ENCODE results near the gene EGLN1.

The EGLN1 gene

DNA sequence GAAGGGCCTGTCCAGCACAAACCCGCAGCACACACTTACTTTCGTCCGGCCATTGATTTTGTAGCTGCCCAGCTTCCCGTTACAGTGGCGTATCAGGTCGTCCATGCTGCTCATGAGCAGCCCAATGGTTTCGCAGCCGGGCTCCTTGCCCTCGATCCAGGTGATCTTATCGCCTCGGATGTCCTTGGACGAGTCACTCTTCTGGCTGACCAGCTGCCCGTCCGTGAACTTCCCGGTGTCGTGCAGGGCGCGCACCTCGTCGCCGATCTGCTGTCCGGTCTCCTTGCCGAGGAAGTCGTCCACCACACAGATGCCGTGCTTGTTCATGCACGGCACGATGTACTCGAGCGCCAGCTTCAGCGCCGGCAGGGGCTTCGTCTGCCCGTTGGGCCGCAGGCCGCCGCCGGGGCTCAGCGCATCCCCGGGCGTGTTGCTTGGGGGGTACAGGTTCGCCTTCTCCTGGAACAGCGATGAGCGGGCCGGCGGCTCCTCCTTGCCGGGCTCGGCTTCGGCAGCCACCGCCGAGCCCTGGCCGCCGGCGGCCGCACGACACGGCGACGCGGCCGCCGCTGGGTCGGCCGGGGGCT, 1.0 kb downstream of the EGLN1 start:
- no peak for DNase-seq (ENCODE audit: low read depth)

DNA sequence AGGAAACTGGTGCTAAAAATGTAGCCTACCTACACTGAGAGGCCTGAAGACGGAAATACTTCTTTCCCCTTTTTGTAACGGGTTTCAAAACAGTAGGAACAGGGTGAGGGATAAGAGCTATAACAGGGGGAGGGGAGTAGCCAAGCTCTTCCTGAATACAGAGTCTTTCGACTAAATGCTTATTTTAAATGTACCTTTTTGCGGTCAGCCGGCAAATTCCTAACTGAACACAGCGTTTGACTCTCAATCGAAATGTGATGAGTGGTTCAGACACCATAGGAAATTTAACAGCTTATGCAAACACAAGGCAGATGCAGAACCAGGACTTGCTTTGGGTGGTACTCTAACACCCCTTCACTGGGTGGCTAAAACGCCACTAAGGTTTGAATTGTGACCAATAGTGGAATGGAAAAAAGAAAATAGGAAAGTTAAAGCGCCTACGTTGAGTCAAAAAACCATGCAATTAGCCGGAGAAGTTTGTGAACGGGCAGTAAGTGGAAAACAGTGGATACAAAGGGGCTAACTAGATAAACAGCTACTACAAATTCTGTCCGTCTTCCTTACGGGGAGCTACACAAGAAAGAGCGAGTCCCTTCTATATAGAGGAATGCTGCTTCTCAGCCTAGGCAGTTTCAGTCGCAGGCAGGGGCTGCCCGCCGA, 1.7 kb downstream of the EGLN1 start:
- DNase-seq (ENCODE audit: low read depth), result no peak

DNA sequence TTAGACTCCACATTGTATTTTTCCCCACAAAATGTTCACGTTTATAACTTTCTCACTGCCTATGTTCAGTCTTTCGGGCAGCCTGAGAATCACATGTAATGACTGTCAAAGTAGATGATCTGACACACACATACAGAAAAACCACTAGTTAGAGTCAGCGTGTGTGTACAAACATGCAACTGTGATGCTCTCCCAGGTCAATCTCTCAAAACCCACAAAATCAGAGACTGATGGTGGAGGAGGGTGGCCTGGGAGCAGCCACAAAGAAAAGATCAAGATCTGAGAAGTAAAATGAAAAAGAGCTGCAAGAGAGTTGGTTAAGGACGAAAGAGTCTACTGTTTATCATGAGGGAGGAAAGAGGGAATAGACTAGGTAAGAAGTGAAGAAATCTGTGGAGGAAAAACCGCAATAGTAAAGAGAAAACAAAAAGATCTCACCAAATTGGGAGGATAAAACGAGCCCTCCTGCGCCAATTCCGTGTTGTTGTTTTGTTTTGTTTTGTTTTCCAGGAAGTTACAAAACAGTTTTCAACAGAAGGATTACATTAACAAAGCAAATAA, 2.3 kb downstream of the EGLN1 start:
- no peak for DNase-seq (ENCODE audit: low read depth)

DNA sequence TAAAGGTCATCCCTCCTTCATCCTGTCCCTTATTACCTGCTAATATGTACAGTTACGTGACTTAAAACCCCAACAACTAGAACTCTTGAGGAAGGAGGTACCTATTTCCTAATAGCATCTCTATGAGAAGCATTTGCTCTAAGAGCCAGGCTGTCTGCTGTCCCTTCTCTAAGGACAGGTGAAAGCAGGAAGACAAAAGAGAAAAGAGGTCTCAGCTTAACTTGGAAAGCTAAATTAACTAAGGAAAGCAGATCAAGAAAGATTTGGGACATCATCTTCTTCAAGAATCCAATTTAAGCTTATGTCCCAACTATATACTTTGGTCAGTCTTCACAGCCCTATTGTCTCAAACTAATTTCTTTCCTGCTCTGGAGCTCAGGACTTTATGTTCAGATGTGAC, 2.9 kb downstream of the EGLN1 start:
- no peak for DNase-seq (ENCODE audit: low read depth)

DNA sequence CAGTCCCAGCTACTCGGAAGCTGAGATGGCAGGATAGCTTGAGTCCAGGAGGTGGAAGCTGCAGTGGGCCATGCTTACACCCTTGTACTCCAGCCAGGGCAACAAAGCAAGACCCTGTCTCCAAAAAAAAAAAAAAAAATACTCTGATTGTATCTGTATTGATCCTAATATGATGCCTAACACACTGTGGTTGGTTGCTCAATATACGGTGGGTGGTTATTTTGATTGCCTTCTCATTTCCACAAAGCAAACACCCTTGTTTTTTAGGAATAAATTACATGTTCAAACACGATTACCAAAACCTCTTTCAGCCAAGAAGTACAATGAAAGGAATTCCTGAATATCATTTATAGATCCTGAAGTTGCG, 3.4 kb downstream of the EGLN1 start:
- no peak for DNase-seq (ENCODE audit: low read depth)

DNA sequence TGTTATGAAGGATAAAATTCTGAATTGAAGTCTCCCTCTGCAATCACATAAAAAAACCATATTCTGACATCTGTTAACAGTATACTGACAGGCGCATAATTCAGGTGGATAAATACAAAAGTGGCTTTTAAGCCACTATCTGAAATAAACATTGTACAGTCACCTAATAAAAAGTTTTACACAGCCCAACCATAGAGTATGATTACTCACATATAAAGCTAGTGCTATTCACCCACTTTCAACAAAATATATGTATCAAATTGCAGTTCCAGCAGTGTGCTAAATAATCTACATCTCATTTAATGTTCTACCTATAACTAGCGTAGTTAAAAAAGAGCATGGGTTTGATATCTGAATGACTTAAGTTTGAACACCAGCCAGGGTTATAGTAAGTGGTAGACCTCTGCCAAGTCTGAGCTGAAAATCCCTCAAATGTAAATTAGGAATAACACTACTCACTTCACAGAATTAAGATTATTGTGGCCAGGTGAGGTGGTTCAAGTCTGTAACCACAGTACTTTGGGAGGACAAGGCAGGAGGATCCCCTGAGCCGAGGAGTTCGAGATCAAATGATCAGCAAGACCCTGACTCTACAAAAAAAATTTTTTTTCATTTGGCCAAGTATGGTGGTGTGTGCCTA, 3.9 kb downstream of the EGLN1 start:
- no peak for DNase-seq (ENCODE audit: low read depth)

DNA sequence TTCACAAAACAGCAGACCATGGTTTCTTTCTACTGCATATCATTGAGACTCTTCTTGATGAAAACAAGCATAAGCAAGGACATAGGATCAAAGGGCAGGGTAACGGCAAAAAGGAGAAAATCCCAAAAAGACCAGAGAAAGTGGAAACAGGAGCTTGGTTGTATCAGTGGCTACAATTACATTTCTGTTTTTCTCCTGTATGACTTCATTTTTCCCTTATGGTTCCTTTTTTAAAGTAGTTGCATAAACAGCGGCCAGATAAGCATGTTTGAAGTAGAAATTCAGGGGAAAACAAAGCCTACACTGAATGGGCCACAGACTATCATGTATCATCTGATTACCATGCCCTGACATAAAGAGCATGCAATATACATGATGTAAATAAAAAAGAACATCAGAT, 4.6 kb downstream of the EGLN1 start:
- DNase-seq (ENCODE audit: low read depth), result no peak

DNA sequence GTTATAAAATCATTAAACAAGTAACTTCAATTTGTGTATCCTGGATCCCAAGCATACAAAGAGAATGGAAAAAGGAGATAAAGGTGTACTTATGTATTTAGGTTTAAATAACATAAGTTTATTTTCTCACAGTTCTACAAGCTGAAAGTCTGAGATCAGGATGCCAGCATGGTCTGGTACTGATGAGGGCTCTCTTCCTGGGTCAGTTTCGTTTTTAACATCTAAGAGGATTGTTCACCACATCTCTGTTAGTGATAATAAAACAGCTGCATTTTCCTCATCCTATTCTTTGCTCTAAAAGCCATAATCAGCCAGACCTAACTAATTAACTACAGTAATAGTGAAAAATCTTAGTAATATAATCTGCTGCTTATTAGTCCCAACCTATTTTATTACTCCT, 5.2 kb downstream of the EGLN1 start:
- DNase-seq (ENCODE audit: low read depth), result no peak

DNA sequence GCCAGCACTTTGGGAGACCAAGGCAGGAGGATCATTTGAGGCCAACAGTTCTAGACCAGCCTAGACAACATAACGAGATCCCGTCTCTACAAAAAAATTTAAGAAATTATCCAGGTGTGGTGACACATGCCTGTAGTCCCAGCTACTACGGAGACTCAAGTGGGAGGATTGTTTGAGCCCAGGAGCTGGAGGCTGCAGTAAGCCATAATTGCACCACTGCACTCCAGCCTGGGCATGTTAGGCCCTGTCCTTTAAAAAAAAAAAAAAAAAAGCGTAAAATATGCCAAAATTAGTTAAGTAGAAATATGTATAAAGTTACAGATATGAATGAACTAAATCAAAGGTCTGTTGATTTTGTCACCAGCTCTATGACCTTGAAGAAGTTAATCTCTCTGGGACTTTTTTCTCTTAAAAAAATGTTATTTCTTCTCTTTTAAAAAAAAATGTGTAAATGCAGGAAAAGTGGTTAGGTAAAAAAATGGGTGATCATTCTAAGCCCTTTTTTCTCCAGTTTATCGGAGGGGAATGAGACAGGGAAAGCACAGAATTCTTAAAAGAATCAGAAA, 7.0 kb downstream of the EGLN1 start:
- no peak for DNase-seq (ENCODE audit: low read depth)

DNA sequence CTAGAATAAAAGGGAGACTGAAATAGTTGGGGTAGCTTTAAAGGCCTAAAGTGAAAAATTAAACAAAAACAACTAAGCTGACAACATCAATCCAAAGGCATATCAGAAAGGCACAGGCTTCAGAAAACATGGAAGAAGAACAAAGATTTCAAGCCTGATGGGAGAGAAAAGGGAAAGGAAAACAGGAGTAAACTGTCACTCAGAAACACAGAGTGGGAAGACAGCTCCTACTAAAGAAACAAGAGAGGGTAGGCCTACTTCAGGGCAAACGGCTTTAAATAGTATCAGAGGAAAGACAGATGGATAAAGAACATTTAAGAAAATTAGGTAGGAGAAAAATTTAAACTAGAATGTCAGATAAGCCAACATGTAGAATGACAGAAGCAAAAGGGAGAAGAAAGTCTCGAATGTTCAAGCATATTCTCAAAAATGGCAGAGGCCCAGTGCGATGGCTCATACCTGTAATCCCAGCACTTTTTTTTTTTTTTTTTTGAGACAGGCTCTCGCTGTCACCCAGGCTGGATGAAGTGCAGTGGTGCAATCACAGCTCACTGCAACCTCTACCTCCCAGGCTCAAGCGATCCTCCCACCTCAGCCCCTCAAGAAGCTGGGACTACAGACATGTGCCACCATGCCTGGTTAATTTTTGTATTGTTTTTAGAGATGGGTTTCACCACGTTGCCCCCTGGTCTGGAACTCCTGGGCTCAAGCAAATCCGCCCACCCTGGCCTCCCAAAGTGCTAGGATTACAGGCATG, 7.6 kb downstream of the EGLN1 start:
- no peak for DNase-seq (ENCODE audit: low read depth)

DNA sequence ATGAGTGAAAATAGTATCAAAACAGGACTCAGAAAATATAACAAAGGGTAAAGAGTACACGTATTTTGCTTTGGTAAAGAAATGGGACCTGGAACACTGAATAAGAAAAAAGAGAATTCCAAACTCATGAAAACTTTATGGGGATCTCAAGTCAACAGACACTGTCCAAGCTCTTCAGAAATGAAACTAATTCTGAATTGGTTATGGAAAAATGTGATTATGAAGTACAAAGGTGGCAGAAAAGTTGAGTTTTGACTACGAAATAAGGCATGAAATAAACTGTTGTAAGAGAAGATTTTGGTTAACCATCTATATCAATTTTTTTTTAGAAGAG, 8.4 kb downstream of the EGLN1 start:
- DNase-seq (ENCODE audit: low read depth), result no peak

DNA sequence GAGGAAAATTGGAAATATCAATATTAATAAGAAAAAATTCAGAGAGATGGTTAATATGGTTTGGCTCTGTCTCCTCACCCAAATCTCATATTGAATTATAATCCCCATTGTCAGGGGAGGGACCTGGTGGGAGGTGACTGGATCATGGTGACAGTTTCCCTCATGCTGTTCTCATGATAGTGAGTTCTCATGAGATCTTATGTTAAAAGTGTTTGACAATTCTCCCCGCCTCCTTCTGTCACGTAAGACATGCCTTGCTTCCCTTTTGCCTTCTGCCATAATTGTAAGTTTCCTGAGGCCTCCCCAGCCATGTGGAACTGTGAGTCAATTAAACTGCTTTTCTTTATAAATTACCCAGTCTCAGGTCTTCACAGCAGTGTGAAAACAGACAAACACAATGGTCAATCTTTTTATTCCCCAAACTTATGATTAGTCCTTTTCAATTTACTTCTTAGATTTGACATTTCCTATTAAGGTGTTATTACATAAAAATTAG, 11.0 kb downstream of the EGLN1 start:
- DNase-seq (ENCODE audit: low read depth), result no peak

DNA sequence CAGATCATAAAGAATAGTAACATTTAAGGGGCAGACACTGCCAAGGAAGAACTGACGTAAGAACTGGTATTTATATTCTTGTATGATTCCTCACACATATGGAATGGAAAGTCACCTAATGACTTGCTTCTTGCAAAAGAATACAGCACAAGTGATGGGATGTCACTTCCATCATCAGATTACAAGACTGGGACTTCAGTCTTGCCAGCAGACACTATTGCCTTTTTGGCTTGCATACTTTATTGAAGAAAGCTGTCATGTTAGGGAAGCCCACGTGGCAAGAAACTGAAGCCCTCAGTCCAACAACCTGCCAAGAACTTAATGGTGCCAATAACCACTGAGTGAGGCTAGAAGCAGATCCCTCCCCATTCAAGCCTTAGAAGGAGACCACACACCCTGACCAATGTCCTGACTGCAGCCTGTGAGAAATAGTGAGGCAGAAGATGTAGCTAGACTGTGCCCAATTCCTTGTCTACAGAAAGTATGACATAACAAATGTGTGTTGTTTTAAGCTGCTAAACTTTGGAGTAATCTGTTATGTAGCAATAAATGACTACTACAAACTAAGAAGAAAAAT, 12.0 kb downstream of the EGLN1 start:
- DNase-seq (ENCODE audit: low read depth), result no peak

DNA sequence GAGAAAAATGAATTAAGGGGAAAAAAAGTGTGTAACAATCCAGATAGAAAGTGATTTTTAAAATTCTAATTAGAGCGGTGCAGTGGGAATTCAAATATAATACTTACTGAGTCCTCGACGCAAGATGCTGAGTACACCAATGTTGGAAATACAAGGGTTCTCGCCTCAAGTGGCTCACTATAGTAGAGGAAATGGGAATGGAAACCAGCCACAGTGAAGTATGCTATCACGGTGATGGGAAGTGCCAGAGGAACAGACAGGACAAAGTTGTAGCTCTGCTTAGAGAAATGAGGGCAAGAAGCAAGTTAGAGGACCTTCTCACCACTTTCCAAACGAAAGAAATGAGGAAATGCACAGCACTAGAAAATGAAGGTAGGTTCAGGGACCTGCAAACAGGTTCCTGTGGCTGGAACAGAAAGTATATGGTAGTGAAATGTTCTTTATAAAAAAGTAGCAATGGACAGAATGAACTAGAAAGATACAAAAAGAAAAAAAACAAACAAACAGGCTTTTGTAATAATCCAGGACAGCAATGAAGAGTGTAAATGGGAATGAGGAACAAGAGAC, 13.5 kb downstream of the EGLN1 start:
- DNase-seq (ENCODE audit: low read depth), result no peak

DNA sequence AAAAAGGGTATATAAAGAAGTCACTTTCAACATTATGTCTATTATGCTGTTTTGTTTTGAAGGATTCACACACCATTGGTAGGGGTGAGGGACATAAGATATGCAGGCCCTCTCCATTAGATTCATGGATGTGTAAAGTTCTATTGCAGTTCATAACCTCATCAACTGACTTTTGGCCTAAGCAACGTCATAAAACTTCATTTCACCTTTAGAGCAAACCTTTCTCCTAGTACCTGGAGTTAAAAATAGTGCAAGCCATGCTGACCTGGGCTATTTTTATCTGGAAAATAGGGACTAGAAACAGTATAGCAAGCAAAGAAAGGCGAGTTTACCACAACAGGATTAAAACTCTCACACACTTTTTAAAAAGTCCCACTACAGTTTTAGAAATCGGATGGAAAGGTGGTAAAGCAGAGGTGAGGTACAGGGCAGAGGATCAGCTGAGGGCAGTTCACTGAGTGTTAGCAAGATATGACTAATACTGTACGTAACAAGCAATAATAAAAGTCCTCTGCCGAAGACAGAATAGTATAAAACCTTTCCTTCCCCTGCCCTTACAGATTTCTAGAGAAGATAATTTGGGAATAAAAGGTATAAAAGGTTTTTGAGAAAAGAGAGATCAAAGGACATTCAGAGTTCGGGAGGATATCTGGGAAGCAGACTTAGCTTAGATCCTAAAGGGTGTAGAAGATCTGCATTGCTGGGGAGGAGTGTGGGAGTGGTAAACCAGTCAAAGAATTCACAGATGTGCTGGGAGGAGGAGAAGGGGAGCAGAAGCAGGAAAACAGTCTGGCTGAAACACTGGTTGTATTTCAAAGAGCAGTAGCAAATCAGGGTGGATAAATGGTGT, 14.3 kb downstream of the EGLN1 start:
- no peak for DNase-seq (ENCODE audit: low read depth)

DNA sequence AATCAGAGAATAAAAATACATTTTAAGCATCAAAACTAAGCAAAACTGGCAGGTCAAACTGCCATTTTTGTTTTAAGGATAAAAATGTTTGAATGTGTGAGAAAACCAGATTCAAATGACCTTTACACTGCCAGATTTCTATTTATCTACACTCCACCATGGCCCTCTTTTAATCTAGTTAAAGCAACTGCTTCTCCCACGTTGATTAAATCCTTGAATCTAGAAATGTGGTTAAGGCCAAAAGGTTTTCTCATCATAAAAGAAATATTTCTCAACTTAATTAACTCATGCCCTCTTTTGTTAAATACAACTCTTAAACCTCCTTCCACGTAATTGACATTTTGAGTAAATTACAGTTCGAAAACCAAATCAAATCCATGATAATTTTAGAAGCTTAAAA, 15.0 kb downstream of the EGLN1 start:
- no peak for DNase-seq (ENCODE audit: low read depth)

DNA sequence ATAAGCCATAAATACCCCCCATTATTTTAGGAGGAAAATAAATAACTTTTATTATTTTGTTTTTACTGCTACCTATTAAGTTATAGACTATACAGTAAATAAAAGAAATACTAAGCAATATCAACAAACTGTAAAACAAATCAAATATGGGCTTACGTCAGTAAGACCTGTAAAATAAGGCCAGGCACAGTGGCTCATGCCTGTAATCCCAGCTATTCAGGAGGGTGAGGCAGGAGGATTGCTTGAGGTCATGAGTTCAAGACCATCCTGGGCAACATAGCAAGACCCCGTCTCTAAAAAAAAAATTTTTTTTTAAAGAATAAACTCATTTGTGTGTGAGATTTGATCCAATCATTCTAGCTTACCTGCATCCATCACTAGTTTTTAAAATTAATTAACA, 17.8 kb downstream of the EGLN1 start:
- no peak for DNase-seq (ENCODE audit: low read depth)

DNA sequence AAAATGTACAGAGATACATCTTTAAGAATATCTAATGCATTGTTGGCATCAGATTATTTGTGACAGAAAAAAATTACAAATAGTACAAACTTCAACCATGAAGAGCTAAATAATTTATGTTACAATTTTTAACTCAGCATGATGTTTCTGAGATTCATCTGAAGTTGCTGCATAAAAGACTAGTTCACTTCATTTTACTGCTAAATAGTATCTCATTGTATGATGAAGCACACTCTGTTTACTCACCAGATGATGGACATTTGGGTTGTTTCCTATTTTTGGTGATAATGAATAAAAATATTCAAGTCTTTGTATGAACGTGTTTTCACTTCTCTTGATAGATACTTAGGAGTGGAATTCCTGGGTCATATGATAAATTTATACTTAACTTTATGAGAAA, 20.6 kb downstream of the EGLN1 start:
- no peak for DNase-seq (ENCODE audit: low read depth)

DNA sequence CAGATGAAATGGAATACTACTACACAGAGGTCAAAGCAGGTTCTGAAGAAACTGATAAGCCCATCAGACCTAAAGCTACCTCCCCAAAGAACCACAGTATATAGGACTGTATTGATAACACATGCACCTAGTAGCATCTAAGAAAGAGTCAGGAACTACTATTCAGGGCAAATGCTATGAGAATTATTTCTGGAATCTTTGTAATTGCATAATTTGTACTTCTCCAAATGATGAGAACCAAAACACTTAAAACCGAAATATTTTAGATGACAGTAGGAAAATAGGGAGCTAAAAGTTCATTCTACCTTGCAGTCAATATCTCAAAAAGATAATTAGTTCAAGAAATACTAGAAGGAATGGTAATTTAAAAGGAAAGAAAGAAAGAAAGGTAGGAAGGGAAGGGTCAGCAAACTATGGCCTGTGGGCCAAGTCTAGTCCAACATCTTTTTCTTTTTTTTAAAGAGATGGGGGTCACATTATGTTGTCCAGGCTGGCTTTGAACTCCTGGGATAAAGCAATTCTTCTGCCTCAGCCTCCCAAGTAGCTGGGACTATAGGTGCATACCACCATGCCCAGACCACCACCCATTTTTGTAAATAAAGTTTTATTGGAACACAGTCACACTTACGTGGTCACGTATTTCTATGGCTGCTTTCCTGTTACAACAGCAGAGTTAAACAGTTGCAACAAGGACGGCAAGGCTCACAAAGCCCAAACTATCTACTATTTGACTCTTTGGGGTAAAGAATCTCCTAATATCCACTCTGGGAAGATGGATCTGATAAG, 24.0 kb downstream of the EGLN1 start:
- no peak for DNase-seq (ENCODE audit: low read depth)

DNA sequence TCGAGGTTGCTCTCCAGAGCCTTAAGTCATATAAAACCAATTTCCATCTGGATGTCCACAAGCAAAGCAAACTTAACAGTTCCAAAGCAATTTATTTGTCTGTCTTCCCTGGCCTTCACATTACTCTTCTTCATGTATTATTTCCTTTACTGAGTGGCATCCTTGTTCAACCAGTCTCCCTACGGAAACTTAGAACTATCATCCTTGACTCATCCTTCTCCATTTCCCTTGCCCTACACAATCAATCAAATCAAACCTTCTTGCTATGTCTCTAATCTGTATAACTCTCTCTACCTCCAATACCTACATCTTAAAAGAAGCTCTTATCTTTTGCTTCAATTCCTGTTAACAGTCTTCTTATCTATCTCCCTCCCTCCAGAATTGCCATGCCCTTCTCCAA, 25.4 kb downstream of the EGLN1 start:
- no peak for DNase-seq (ENCODE audit: low read depth)
